Measurements from ENCODE around the gene R3HDM2. TPM values are rescaled to one million over a fixed set of nuclear protein-coding genes. Genes with fewer than 3 reads are reported as not detected.

The R3HDM2 gene
- total and polyA plus RNA-seq, 4 donors, result 7.4 to 28.9 (median 15.1) TPM

DNA sequence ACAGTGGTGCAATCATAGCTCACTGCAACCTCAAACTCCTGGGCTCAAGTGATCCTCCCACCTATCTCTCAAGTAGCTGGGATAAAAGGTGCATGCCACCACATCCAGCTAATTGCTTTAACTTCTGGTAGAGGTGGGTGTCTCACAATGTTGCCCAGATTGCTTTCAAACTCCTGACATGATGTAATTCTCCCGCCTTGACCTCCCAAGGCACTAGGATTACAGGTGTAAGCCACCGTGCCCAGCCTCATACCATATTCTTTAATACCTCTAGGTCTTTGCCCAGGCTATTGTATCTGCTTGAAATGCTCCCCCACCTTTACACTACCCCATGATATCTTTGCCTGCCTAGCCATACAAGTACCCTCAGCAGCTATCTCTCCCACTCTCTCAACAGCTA is 11.3 kb downstream of the R3HDM2 start:
- H3K9ac ChIP-seq (ENCODE audit: low read depth in 1 of 2, low read length in 2 of 2), result no peak overlapping the region
- DNase-seq (ENCODE audit: low spot score), result no peak
- no peaks in the 10 kb centered on the region for H3K9me3 ChIP-seq (ENCODE audit: control insufficient read depth in 4 of 4, low read length in 3 of 4)
- peaks cover 2 to 7% (median 4%) of the 10 kb centered on the region in 4 donors for H3K36me3 ChIP-seq (ENCODE audit: control insufficient read depth in 4 of 4, insufficient read depth in 3 of 4, low read depth in 1 of 4, low read length in 3 of 4)
- 96% methylated on average over 2 of the region's 2 CpGs for WGBS
- TF ChIP-seq, protein P1, sequence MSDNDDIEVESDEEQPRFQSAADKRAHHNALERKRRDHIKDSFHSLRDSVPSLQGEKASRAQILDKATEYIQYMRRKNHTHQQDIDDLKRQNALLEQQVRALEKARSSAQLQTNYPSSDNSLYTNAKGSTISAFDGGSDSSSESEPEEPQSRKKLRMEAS (IDR thresholded peaks at IDR 0.05), result no peak
- H3K27me3 ChIP-seq (ENCODE audit: control insufficient read depth in 4 of 4, insufficient read depth in 4 of 4, low read length in 3 of 4), result no peaks in the 10 kb centered on the region
- peaks cover 7 to 21% (median 13%) of the 10 kb centered on the region in 4 donors for H3K4me1 ChIP-seq (ENCODE audit: control insufficient read depth in 4 of 4, insufficient read depth in 4 of 4, low read length in 3 of 4)
- H3K27ac ChIP-seq (ENCODE audit: low read depth in 1 of 2, low read length in 2 of 2), result no peak overlapping the region
- no peak overlapping the region for H3K4me3 ChIP-seq (ENCODE audit: low read depth in 1 of 3, low read length in 3 of 3)

GRCh38 chr12:57418255-57418654 is 12.6 kb downstream of the R3HDM2 start:
- Histone ChIP-seq H3K4me1 (ENCODE audit: control insufficient read depth in 4 of 4, insufficient read depth in 4 of 4, low read length in 3 of 4) (peaks cover 7 to 21% (median 13%) of the 10 kb centered on the region in 4 donors), H3K27me3 (ENCODE audit: control insufficient read depth in 4 of 4, insufficient read depth in 4 of 4, low read length in 3 of 4) (no peaks in the 10 kb centered on the region), H3K27ac (ENCODE audit: low read depth in 1 of 2, low read length in 2 of 2) (peak overlapping the region in 1 of 2 donors; percentile 3), H3K9ac (ENCODE audit: low read depth in 1 of 2, low read length in 2 of 2) (no peak overlapping the region), H3K9me3 (ENCODE audit: control insufficient read depth in 4 of 4, low read length in 3 of 4) (no peaks in the 10 kb centered on the region), H3K4me3 (ENCODE audit: low read depth in 1 of 3, low read length in 3 of 3) (no peak overlapping the region), H3K36me3 (ENCODE audit: control insufficient read depth in 4 of 4, insufficient read depth in 3 of 4, low read depth in 1 of 4, low read length in 3 of 4) (peaks cover 0 to 7% (median 4%) of the 10 kb centered on the region in 4 donors)
- TF ChIP-seq JUND (IDR thresholded peaks at IDR 0.05) (no peak), RXRA (IDR thresholded peaks at IDR 0.05) (peak; percentile 8 to 30), HNF4A (conservative IDR thresholded peaks at IDR 0.05) (peak; percentile 69 to 73), FOXA2 (IDR thresholded peaks at IDR 0.05) (no peak), YY1 (IDR thresholded peaks at IDR 0.05) (peak; percentile 61), RAD21 (IDR thresholded peaks at IDR 0.05) (peak; percentile 17 to 43), FOXA1 (IDR thresholded peaks at IDR 0.05) (no peak), ATF3 (IDR thresholded peaks at IDR 0.05) (no peak), GABPA (IDR thresholded peaks at IDR 0.05 in 1 of 2, conservative IDR thresholded peaks at IDR 0.05 in 1 of 2) (no peak), SP1 (IDR thresholded peaks at IDR 0.05) (peak; percentile 37)
- TF ChIP-seq, protein P2, sequence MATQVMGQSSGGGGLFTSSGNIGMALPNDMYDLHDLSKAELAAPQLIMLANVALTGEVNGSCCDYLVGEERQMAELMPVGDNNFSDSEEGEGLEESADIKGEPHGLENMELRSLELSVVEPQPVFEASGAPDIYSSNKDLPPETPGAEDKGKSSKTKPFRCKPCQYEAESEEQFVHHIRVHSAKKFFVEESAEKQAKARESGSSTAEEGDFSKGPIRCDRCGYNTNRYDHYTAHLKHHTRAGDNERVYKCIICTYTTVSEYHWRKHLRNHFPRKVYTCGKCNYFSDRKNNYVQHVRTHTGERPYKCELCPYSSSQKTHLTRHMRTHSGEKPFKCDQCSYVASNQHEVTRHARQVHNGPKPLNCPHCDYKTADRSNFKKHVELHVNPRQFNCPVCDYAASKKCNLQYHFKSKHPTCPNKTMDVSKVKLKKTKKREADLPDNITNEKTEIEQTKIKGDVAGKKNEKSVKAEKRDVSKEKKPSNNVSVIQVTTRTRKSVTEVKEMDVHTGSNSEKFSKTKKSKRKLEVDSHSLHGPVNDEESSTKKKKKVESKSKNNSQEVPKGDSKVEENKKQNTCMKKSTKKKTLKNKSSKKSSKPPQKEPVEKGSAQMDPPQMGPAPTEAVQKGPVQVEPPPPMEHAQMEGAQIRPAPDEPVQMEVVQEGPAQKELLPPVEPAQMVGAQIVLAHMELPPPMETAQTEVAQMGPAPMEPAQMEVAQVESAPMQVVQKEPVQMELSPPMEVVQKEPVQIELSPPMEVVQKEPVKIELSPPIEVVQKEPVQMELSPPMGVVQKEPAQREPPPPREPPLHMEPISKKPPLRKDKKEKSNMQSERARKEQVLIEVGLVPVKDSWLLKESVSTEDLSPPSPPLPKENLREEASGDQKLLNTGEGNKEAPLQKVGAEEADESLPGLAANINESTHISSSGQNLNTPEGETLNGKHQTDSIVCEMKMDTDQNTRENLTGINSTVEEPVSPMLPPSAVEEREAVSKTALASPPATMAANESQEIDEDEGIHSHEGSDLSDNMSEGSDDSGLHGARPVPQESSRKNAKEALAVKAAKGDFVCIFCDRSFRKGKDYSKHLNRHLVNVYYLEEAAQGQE (IDR thresholded peaks at IDR 0.05), result peak; percentile 22
- no peak for DNase-seq (ENCODE audit: low spot score)
- 52% methylated on average over 9 of the region's 9 CpGs for WGBS

DNA sequence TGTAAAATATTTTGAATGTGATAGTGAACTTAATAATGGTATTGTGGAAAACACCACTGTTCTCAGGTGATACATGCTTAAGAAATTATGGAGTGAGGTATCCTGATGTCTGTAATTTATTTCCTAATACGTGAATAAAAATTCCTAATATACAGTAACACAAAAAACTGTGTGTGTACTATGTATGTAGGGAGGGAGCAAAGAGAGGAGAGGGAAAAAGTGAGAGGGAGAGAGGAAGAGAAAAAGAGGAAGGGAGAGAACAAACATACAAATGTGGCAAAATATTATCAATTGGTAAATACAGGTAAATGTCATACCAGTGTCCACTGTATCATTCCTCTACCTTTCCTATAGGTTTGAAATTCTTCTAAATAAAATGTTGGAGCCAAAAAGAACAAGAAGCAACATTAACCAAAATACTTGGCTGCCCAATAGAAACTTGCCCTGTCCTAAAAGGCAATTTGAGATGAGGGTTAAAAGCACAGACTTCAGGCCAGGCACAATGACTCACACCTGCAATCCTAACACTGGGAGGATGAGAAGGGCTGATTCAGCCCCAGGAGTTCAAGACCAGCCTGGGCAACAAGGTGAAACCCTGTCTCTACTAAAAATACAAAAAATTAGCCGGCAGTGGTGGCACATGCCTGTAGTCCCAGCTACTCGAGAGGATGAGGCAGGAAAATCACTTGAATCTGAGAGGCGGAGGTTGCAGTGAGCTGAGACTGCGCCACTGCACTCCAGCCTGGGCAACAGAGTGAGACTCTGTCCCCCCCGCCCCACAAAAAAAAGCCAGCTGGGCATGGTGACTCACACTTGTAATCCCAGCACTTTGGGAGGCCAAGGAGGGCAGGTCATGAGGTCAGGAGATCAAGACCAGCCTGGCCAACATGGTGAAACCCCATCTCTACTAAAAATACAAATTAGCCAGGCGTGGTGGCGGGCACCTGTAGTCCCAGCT is 14.5 kb downstream of the R3HDM2 start:
- no peaks in the 10 kb centered on the region for H3K27me3 ChIP-seq (ENCODE audit: control insufficient read depth in 4 of 4, insufficient read depth in 4 of 4, low read length in 3 of 4)
- H3K9me3 ChIP-seq (ENCODE audit: control insufficient read depth in 4 of 4, low read length in 3 of 4), result no peaks in the 10 kb centered on the region
- H3K36me3 ChIP-seq (ENCODE audit: control insufficient read depth in 4 of 4, insufficient read depth in 3 of 4, low read depth in 1 of 4, low read length in 3 of 4), result peaks cover 0 to 7% (median 2%) of the 10 kb centered on the region in 4 donors
- TF ChIP-seq HNF4A (conservative IDR thresholded peaks at IDR 0.05), result no peak
- H3K4me1 ChIP-seq (ENCODE audit: control insufficient read depth in 4 of 4, insufficient read depth in 4 of 4, low read length in 3 of 4), result peaks cover 5 to 21% (median 13%) of the 10 kb centered on the region in 4 donors
- no peak overlapping the region for H3K4me3 ChIP-seq (ENCODE audit: low read depth in 1 of 3, low read length in 3 of 3)
- 95% methylated on average over 8 of the region's 8 CpGs for WGBS
- H3K27ac ChIP-seq (ENCODE audit: low read depth in 1 of 2, low read length in 2 of 2), result peak overlapping the region in 1 of 2 donors; percentile 19
- H3K9ac ChIP-seq (ENCODE audit: low read depth in 1 of 2, low read length in 2 of 2), result no peak overlapping the region
- DNase-seq (ENCODE audit: low spot score), result no peak

Measured in liver (tissue), 9 donors.